T-helper 1 cell treated with Interleukin-12 subunit alpha and Interleukin-12 subunit beta and Interleukin-4 antibody, amounts not matched to agents 30 μg/mL and 1 μg/mL, for 36 hours (primary cell): Measurements from ENCODE around the gene MLLT3.

Source experiments
- H3K27ac Mint-ChIP-seq: one replicate; pipeline ENCODE4 v1.8.0; 2021; ENCODE audit warnings: mild to moderate bottlenecking, mixed read lengths
- H3K27me3 Mint-ChIP-seq: one replicate; pipeline ENCODE4 v1.8.0; 2021; ENCODE audit warnings: low read depth, mixed read lengths
- H3K36me3 Mint-ChIP-seq: one replicate; pipeline ENCODE4 v1.8.0; 2021; ENCODE audit warnings: low read depth, mixed read lengths
- H3K4me1 Mint-ChIP-seq: one replicate; pipeline ENCODE4 v1.8.0; 2021; ENCODE audit warnings: low read depth, mixed read lengths
- H3K4me3 Mint-ChIP-seq: one replicate; pipeline ENCODE4 v1.8.0; 2021; ENCODE audit warnings: mild to moderate bottlenecking, moderate library complexity, mixed read lengths
- H3K9me3 Mint-ChIP-seq: one replicate; pipeline ENCODE4 v1.8.0; 2021; ENCODE audit warnings: mixed read lengths

Gene MLLT3

DNA sequence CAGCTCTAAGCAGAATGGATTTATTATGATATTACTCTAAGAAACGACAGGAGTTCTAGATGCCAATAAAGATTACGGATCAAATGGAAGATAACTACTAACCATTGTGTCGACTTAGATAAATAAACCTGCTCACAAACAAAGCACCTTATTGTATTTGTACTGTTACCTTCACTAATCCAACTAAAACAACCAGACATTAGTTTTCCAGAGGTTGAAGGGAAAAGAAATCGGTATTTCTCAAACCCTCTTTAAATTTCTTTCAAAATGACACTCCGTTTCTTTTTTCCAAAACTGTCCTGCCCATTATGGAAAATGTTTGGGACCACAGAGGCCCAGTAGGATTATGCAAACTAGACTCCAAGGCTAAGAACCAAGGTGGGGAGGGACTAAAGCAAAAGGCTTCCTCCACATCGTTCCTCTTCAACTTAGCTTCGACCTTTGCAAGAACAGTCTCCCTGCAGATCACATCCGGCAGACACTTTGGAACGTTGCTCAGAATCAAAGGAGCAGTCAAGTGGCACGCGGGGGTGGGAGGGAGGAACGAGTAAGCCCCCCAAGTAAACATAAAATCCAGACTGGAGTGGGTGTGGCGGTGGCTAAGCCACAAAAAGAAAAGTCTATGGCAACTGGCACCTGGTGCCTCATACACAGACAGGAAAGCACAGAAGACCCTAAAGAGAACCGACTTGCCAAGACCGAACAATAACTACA, 2.7 kb downstream of the MLLT3 start:
- no peaks in the 10 kb centered on the region for H3K27me3 Mint-ChIP-seq
- peaks cover 50% of the 10 kb centered on the region for H3K4me1 Mint-ChIP-seq
- H3K27ac Mint-ChIP-seq = peak overlapping the region; percentile 72

DNA sequence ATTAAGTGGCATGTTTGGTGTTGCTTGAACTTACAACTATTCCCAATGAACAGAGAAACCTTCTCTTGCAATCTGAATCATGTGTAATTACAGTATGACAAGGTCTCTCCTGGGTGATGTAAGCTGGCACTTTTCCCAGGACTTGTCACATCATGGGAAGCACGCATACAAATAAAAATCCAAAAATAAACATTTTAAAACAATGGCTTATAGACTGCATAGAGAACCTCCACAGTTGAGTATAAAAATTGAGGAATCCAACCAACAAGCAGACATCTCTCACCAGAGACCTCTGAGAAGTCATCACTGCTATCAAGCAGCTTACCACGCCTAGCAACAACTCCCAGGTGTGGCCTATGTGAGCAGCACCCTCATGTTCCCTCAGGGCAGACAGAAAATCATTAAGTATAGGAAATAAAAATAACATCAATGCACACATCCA, 3.9 kb downstream of the MLLT3 start:
- H3K27ac Mint-ChIP-seq = peak overlapping the region; percentile 26
- peaks cover 43% of the 10 kb centered on the region for H3K4me1 Mint-ChIP-seq
- H3K36me3 Mint-ChIP-seq = peaks cover 25% of the 10 kb centered on the region
- no peaks in the 10 kb centered on the region for H3K9me3 Mint-ChIP-seq
- no peaks in the 10 kb centered on the region for H3K27me3 Mint-ChIP-seq
- H3K4me3 Mint-ChIP-seq = peak overlapping the region; percentile 89

More for the DNA sequence above, 2.7 kb downstream of the MLLT3 start:
- Mint-ChIP-seq H3K4me3 (peak overlapping the region; percentile 89), H3K36me3 (peaks cover 23% of the 10 kb centered on the region), H3K9me3 (no peaks in the 10 kb centered on the region)

DNA sequence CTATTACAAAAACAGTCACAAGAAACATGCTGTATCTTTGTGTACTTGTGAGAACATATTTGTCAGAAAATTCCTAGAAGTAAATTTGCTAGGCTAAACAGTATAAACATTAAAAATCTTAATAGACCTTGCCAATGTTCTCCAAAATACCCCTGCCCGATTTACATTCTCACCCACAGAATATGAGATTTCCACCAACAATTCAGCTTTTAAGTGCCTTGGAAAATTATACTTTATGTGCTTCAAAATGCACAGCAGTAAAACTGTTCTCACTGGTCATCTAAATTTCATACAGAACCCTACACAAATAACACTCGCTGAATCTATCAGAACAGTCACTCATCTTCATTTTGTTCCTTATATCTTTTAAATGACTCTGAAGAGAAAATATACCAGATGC, 5.5 kb downstream of the MLLT3 start:
- peaks cover 52% of the 10 kb centered on the region for H3K4me1 Mint-ChIP-seq
- H3K27me3 Mint-ChIP-seq = no peaks in the 10 kb centered on the region
- H3K27ac Mint-ChIP-seq = no peak overlapping the region
- H3K36me3 Mint-ChIP-seq = peaks cover 31% of the 10 kb centered on the region
- H3K4me3 Mint-ChIP-seq = no peak overlapping the region
- H3K9me3 Mint-ChIP-seq = no peaks in the 10 kb centered on the region

DNA sequence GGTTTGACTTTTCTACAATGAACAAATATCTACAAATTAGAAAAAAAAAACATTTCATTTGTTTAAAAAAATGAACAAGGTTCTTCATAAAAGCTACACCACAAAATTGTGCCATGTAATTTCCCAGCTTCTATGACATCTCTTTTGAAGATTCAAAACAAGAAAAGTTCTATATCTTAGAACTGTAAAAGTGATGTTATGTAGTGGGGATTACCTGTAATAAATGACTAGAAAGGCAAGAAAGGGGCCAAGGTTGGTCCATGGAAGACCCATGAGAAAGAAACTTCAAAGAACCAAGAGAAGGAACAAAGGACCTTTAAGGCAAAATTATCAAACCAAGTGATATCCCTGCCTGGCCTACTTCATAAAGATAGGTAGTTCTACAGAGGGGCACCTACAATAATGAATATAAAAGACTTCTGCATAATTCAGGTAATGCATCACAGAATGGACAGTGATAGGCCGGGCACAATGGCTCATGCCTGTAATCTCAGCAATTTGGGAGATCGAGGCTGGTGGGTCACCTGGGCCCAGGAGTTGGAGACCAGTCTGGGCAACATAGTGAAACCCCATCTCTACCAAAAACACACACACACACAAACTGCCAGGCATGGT, 7.6 kb downstream of the MLLT3 start:
- no peak overlapping the region for H3K4me3 Mint-ChIP-seq
- peaks cover 57% of the 10 kb centered on the region for H3K4me1 Mint-ChIP-seq
- peaks cover 27% of the 10 kb centered on the region for H3K36me3 Mint-ChIP-seq
- no peak overlapping the region for H3K27ac Mint-ChIP-seq
- H3K27me3 Mint-ChIP-seq = no peaks in the 10 kb centered on the region
- no peaks in the 10 kb centered on the region for H3K9me3 Mint-ChIP-seq

DNA sequence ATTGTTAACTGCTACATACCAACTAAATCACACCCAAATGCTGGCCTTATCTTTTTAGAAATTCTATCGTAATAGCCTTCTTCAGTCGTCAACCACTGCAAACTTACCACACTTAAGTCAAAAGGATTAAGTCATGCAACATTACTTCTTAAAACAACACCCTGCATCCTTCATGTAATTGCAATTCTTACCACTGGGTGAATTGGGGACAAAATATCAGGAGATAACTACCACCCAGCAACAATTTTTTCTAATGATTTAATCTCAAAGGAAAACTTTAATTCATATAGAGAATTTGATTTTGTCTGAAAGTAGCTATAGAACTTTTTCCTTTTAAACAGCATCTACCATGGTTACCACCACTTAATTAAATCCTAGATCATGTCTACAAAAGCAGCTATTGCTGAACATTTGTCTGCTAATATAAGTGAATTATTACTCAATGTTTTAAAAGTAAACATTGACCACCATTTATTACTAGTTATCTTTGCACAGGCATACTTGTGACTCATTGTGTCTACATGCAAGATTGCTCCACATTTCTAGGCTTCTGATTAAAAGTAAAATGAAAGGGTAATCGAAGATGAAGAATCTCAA, 10.5 kb downstream of the MLLT3 start:
- Mint-ChIP-seq H3K36me3 (peaks cover 19% of the 10 kb centered on the region), H3K27me3 (no peaks in the 10 kb centered on the region), H3K4me3 (no peak overlapping the region), H3K9me3 (no peaks in the 10 kb centered on the region), H3K4me1 (peaks cover 53% of the 10 kb centered on the region), H3K27ac (no peak overlapping the region)

DNA sequence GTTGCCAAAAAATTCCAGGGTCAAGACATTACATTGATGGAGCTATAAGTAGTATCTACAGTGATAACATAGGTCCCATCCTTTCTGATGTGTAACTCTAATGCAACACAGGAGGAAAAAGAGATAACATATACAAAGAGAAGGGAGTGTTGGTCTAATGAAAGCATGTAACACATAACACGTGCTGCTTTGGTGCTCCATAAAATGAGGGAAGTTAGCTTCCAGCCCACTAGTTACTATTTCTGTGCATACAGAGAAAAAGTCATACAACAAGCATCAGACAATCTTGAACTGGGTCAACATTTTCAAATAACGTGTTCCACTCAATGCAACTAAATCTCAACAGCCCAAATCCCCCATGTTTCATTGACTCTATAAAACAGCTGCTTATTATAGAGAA, 11.7 kb downstream of the MLLT3 start:
- Mint-ChIP-seq H3K27ac (no peak overlapping the region), H3K4me1 (peaks cover 55% of the 10 kb centered on the region), H3K27me3 (no peaks in the 10 kb centered on the region), H3K4me3 (no peak overlapping the region), H3K9me3 (no peaks in the 10 kb centered on the region), H3K36me3 (peaks cover 15% of the 10 kb centered on the region)

DNA sequence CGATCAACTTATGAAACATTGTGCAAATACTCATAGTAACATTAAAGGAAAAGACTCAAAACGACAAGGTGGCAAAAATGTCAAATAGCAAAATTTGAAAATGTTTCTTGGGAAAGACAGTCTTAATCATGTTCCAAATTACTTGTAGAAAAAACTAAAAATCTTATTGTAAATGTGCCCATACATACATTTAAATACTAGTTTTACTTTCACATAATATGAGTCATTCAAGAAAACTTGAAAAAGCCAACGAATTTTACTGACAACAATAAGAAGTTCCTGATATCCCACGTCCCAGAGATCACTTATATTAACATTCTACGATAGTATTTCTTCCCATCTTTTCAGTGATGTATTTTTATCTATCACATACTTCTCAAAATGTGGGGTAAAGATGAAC, 13.7 kb downstream of the MLLT3 start:
- Mint-ChIP-seq H3K36me3 (peaks cover 13% of the 10 kb centered on the region), H3K4me1 (peaks cover 58% of the 10 kb centered on the region), H3K27ac (no peak overlapping the region), H3K27me3 (no peaks in the 10 kb centered on the region), H3K4me3 (no peak overlapping the region), H3K9me3 (no peaks in the 10 kb centered on the region)

DNA sequence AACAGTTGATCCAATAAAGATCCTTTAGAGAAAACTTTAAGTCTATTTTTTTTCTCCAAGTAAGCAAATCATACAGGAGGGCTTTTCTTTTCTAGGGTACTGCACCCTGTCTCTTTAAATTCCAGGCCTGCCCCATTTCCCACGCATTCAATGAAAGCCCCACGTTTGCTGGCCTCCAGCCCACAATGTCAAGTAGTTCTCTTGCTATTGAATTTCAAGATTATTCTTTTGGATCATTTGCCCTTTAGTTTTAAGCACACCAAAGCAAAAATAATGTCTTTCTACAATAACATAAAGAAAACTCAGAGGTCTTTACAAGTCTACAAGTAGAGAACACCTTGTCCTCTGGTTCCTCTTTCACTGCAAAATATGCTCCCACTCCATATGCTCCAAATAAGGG, 15.6 kb downstream of the MLLT3 start:
- Mint-ChIP-seq H3K4me3 (no peak overlapping the region), H3K27ac (no peak overlapping the region), H3K9me3 (no peaks in the 10 kb centered on the region), H3K4me1 (peaks cover 64% of the 10 kb centered on the region), H3K27me3 (no peaks in the 10 kb centered on the region), H3K36me3 (peaks cover 9% of the 10 kb centered on the region)

DNA sequence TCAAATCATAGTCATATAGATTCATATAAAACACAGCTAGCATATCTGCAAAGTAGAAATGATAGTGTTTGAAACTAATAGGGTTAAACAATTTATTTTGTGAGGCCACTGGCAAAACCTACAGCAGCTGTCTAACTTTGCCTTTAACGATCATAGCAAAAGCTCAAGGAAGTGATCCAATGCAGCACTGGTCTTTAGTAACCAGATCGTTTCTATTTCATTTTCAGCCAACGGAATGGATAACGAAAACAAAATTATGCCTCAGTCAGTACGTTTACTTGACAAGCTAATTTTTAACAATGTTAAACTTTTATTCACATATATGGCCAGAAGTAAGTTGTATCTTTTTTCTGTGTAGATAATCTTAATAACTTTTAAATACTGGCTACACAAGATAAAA, 17.7 kb downstream of the MLLT3 start:
- H3K4me1 Mint-ChIP-seq = peaks cover 61% of the 10 kb centered on the region
- peak overlapping the region; percentile 47 for H3K4me3 Mint-ChIP-seq

DNA sequence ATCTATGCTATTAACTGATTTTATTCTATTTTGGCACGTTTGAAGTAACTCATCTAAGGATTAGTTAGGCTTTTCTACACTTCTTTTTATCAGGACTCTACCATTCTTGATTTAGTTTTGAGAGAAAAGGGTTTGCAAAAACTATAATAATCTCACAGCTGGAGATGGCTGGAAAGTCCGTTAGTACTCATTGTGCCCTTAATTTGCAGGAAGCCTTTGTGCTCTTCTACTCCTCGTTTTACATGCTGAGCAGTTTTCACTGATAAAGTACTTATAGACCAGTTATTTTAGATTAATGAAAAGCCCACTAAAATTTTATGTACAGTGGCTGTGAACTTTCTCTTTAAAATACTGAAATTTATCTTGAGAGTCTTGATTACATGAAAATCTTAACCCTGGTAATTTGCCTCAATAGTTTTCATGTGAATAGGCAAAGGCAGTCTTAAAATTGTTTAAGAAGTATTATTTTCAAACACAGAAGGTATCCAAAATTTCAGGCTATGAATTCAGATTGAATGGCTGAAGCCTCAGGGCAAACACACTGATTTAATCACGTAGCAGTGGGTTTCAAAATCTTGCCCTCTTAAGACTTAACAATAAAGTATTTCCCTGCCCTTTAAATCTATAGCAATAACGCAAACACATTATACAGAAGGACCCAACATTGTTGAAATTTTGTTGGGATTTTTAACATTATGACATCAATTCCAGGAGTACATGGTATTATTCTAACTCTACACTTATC, 18.6 kb downstream of the MLLT3 start:
- H3K4me1 Mint-ChIP-seq = peaks cover 61% of the 10 kb centered on the region

More for the DNA sequence above, 17.7 kb downstream of the MLLT3 start:
- Mint-ChIP-seq H3K27me3 (no peaks in the 10 kb centered on the region), H3K27ac (peak overlapping the region; percentile 80), H3K9me3 (no peaks in the 10 kb centered on the region), H3K36me3 (peaks cover 14% of the 10 kb centered on the region)

DNA sequence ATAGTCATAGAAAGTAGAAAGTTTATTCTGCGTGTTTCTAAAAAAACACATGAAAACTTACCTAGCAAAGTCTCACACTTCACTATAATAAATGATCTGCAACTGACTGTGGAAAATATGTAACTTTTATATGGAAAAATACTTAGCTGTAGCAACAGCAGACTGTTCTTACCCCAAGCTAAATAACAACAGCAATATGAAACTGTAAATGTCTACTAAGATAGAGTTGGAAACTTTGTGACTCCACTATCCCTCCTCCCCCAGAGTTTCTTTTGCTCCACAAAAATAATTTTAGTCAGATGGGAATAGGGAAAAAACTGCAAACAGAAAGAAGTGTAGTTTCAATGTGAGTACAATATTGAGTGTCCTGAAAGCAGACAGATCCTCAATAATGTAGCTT, 21.0 kb downstream of the MLLT3 start:
- peaks cover 51% of the 10 kb centered on the region for H3K4me1 Mint-ChIP-seq
- no peak overlapping the region for H3K27ac Mint-ChIP-seq
- H3K27me3 Mint-ChIP-seq = no peaks in the 10 kb centered on the region
- no peak overlapping the region for H3K4me3 Mint-ChIP-seq
- peaks cover 19% of the 10 kb centered on the region for H3K36me3 Mint-ChIP-seq
- no peaks in the 10 kb centered on the region for H3K9me3 Mint-ChIP-seq

More for the DNA sequence above, 18.6 kb downstream of the MLLT3 start:
- Mint-ChIP-seq H3K27me3 (no peaks in the 10 kb centered on the region), H3K36me3 (peaks cover 16% of the 10 kb centered on the region), H3K27ac (peak overlapping the region; percentile 42), H3K4me3 (no peak overlapping the region), H3K9me3 (no peaks in the 10 kb centered on the region)

DNA sequence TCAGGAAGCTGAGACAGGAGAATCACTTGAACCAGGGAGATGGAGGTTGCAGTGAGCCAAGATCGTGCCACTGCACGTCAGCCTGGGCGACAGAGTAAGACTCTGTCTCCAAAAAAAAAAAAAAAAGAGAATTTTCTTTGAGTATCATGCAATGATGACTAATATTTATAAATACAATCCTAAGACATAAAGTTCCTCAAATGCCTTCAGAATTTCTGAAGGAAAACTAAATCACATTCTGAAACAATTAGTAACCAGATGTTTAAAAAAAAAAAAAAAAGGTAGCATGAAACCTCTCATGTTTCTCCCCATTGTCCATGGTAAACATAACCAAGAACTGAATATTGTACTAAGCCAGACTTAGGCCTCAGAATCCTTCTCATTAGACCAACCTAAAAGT, 23.1 kb downstream of the MLLT3 start:
- H3K36me3 Mint-ChIP-seq = peaks cover 19% of the 10 kb centered on the region
- H3K4me1 Mint-ChIP-seq = peaks cover 52% of the 10 kb centered on the region
- H3K9me3 Mint-ChIP-seq = no peaks in the 10 kb centered on the region
- no peaks in the 10 kb centered on the region for H3K27me3 Mint-ChIP-seq
- H3K27ac Mint-ChIP-seq = no peak overlapping the region
- no peak overlapping the region for H3K4me3 Mint-ChIP-seq

DNA sequence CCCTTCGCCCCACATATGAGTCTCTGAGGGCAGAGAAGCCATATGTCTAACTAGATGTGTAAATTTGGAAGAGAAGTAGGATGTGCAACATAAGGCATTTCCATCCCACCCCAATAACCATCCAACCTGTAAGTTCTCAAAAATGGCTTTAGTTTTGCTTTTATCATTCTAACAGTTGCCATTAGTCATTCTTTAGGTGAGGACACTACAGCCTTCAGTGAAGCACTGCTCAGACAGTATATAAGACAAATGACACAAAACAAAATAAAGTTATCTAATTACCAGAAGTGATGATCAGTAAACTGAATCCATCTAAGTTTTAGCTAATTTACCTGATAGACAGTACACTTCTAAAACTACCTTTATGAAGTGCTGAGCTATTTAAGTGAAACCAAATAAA, 23.9 kb downstream of the MLLT3 start:
- H3K9me3 Mint-ChIP-seq = no peaks in the 10 kb centered on the region
- H3K27ac Mint-ChIP-seq = no peak overlapping the region
- H3K27me3 Mint-ChIP-seq = no peaks in the 10 kb centered on the region
- peaks cover 19% of the 10 kb centered on the region for H3K36me3 Mint-ChIP-seq
- no peak overlapping the region for H3K4me3 Mint-ChIP-seq
- H3K4me1 Mint-ChIP-seq = peaks cover 44% of the 10 kb centered on the region

DNA sequence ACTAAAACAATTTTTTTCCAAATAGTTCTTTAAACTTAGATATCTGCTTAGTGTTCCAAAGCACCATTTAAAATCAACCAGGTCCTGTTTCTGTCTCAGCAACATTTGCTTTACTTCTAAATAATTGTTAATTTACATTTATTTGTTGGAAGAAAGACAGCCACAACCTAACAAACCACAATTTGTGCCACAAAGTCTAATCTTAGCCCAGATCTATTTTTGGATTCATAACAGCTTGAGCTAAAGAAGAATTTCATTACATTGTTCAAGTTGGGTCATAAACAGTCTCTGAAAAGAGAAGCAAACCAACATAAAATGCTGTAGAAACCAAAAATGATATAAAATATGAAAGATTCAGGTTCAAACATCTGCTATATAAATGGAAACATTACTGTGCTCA, 24.4 kb downstream of the MLLT3 start:
- Mint-ChIP-seq H3K4me1 (peaks cover 40% of the 10 kb centered on the region), H3K27me3 (no peaks in the 10 kb centered on the region), H3K4me3 (no peak overlapping the region), H3K36me3 (peaks cover 22% of the 10 kb centered on the region), H3K9me3 (no peaks in the 10 kb centered on the region), H3K27ac (no peak overlapping the region)
